HG03457 (cell line): ENCODE measurements around the gene NRCAM.
A peak's percentile ranks its signal among the peaks of the same experiment; 100 is the strongest.
"Not testable (repeated sequence)": the region's sequence is repeated elsewhere in the genome, so short reads cannot be mapped to it uniquely, and the experiment has no call there.

Experiments used
- ATAC-seq: cut with Tn5 transposase; IDR thresholded peaks from one replicate; pipeline ENCODE4 v1.9.1; 2021; ENCODE audit warnings: moderate number of reproducible peaks; ENCODE audit not compliant: unreplicated experiment

The NRCAM gene

GRCh38 chr7:108360058-108360800 is 96.0 kb downstream of the NRCAM start:
- ATAC-seq = no peak

GRCh38 chr7:108358553-108358952 is 97.7 kb downstream of the NRCAM start:
- no peak for ATAC-seq

GRCh38 chr7:108351729-108352131 is 104.5 kb downstream of the NRCAM start:
- ATAC-seq = no peak

GRCh38 chr7:108348913-108349312 is 107.3 kb downstream of the NRCAM start:
- no peak for ATAC-seq

- no peak for ATAC-seq
These were observed 108.6 kb downstream of the NRCAM start for GRCh38 chr7:108347616-108348015.

- ATAC-seq = no peak
These were observed 110.4 kb downstream of the NRCAM start for GRCh38 chr7:108345710-108346336.

- no peak for ATAC-seq
These were observed 115.3 kb downstream of the NRCAM start for GRCh38 chr7:108340856-108341411.

- ATAC-seq = not testable (repeated sequence)
These were observed 115.8 kb downstream of the NRCAM start for GRCh38 chr7:108340406-108340805.

- ATAC-seq = no peak
These were observed 120.8 kb downstream of the NRCAM start for GRCh38 chr7:108335269-108335918.

- ATAC-seq = no peak
These were observed 123.3 kb downstream of the NRCAM start for GRCh38 chr7:108332937-108333336.

- no peak for ATAC-seq
These were observed 124.3 kb downstream of the NRCAM start for GRCh38 chr7:108331971-108332370.

- ATAC-seq = no peak
These were observed 126.0 kb downstream of the NRCAM start for GRCh38 chr7:108330227-108330626.

- no peak for ATAC-seq
These were observed 126.7 kb downstream of the NRCAM start for GRCh38 chr7:108329514-108329913.

- peak; percentile 64 for ATAC-seq
These were observed 128.0 kb downstream of the NRCAM start for GRCh38 chr7:108328174-108328651.

GRCh38 chr7:108327353-108327752 is 128.9 kb downstream of the NRCAM start:
- no peak for ATAC-seq

- ATAC-seq = no peak
These were observed 129.3 kb downstream of the NRCAM start for GRCh38 chr7:108326938-108327337.

GRCh38 chr7:108324053-108325038 is 131.9 kb downstream of the NRCAM start:
- ATAC-seq = no peak

GRCh38 chr7:108322925-108323832 is 133.1 kb downstream of the NRCAM start:
- no peak for ATAC-seq

- ATAC-seq = no peak
These were observed 134.2 kb downstream of the NRCAM start for GRCh38 chr7:108322046-108322445.
